ENCODE data around the gene TBC1D5.
"Not testable (repeated sequence)": the region's sequence is repeated elsewhere in the genome, so short reads cannot be mapped to it uniquely, and the experiment has no call there.

TBC1D5 gene

DNA sequence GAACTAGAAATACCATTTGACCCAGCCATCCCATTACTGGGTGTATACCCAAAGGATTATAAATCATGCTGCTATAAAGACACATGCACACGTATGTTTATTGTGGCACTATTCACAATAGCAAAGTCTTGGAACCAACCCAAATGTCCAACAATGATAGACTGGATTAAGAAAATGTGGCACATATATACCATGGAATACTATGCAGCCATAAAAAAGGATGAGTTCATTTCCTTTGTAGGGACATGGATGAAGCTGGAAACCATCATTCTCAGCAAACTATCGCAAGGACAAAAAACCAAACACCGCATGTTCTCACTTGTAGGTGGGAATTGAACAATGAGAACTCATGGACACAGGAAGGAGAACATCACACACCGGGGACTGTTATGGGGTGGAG, 210.0 kb downstream of the TBC1D5 start:
- DNase-seq, result not testable (repeated sequence)

DNA sequence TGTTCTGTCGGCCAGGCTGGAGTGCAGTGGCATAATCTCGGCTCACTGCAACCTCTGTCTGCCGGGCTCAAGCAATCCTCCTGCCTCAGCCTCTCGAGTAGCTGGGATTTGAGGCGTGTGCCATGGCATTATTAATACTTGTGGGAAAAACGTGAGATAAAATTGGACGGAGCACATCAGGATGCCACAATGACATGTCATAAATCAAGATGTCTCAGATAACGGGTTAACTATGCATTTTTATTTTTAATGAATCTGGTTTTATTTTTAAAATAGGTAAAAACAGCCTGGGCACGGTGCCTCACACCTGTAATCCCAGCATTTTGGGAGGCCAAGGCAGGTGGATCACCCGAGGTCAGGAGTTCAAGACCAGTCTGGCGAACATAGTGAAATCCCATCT, 212.8 kb downstream of the TBC1D5 start:
- no peak for DNase-seq

DNA sequence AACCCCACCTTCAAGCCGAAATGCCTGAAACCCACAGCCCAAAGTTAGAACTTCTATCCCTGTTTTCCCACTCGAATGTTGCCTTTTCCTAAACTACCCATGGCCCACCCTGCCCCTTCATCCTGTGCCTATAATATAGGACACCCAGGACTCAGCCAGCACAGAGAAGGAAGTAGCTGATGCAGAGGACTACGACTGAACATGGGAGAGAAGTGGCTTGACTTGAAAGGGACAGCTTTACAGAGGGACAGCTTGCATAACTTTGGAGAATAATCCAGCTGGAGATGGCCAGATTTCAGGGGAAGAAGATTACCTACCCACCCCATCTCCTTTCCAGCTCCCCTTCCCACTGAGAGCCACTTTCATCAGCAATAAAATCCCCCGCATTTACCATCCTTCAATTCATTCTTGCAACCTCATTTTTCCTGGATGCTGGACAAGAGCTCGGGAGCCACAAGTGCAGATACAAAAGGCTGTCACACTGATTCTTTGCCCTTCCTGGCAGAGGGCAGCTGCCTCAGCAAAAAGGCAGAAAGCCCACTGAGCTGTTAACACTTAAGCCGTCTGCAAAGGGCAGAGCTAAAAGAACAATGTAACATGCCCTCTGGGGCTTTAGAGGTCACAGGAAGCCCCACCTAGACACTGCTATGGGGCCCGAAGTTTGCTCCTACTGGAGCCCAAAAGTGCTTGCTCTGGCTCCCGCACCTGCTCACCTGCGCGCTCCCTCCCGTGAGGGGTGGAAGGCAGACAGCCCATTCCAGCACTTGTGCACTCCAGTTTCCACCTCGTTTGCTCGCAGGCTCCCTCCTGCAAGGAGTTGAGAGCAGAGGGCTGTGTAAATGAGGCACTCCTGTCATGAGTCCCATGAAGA, 224.0 kb downstream of the TBC1D5 start:
- peak; percentile 61 for DNase-seq

DNA sequence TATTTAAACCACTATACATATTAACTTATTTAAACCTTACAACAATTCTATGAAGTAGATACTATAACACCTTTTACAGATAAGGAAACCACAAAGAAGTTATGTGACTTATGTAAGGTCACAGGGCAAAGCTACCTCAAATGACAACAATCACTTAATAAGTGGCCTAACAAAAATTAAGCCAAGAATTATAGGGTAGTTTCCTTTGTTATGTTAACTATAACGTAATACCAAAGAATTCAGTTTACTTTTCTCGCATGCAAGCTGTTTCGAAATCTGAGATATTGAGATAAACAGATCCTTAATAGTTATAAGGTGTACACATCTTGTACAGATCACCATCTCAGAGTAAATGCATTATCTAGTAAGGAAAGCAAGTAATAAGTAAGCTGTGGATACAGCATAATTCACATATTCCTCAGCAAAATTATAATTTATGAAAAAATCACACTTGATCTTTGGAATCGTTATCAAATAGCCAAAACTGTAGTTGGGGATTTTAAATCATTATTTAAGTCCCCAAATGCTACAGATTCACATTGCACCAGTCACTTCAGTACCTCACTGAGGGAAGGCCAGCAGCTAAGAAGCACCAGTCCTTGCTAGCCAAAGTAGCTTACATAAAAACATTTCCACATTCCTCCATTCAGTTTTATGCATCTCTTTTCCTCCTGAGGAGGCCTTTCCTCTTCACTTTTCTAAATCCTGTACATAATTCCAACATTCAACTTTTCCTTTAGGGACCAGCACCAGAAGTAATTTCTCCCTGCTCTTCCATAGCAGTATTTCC, 226.8 kb downstream of the TBC1D5 start:
- no peak for DNase-seq

DNA sequence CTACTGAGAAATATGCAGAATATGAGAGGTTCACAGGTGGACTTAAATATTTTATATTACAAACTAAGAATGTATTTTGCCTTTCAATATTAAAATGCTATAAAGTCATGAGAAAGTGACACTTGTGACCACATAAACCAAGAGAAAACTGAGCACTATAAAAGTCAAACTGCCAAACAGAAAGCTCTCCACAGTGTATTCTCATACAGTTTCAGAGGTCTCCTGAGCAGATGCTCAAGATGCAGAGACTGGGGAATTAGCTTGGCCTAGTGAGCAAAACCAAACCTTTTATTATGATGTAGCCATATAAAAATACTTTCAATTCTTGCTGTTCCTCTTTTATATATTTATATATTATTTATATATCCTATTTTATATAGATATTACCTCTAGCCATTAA, 227.8 kb downstream of the TBC1D5 start:
- no peak for DNase-seq

DNA sequence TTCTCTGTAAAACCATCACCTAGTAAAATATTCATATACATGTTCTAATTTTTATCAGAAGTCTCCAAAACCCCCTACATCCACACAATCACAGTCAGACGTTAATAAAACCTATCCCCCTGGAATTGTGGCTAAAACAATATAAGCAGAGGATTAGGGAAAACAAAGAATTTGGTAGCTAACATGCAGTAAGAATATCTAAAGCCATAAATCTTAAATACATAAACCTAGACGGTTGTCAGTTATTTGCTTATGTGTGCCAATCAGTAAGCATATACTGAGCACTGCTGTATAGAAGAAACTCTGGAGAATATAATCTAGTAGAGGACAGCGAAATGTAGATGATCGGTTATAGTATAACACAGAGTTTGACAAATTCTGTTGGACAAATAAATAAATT, 232.2 kb downstream of the TBC1D5 start:
- no peak for DNase-seq

DNA sequence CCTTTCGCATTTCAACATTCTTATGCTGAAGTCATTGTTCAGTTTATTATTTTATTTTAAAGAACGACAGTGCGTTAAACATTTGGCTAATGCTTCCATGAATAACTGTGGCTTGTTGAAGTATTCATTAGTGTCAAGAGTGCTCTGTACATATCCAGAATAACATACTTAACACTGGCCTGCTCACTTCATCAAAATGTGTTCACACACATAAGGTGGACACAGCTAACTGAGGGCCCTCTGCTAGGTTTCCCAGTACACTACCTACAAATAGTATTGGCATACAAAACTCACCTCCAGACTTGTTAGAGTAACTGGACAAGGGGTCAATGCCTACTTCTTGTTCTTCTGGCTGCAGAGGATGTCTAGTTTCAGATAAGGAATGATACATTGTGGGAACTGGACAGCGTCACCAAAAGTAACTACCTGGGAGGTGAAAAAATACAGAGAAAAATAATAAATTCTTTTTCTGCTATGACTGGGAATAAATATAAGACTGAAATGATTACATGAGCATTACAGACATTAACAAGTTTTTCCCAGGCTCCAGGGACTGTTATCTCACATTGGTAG, 234.2 kb downstream of the TBC1D5 start:
- no peak for DNase-seq

DNA sequence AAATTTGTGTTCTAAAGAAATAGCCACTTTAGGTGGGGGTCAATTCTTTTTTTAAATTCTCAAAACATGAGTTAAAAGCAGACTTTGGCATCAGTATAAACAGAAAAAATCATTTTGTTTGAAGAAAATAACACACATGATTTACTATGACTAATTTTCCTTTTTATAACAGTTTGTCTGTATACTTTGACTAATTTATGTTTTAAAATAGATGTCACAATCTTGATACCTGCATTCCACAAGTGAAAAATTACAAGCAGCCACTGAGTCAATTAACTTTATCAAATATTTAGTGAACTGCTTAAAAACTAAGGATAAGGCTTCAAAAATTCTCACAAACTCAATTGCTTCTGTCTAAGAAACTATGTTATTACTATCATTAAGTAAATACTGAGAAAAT, 235.0 kb downstream of the TBC1D5 start:
- DNase-seq, result no peak

DNA sequence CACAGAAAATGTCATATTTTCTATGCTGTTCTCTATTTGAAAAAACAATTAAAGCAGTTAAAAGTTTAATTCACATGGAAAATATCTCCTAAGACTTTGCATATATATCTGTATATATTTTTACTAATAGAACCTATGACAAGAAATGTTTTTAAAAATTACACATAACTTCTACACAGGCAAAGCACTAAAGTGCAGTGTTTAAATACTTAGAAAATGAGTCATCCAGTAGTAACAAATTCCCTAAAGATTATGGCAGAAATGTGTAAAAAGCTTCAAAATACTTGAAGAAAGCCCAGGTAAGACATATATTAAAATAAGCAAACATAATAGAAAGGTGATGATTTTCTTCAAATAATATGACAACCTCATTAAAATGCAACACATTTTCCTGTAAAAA, 236.6 kb downstream of the TBC1D5 start:
- DNase-seq, result no peak

DNA sequence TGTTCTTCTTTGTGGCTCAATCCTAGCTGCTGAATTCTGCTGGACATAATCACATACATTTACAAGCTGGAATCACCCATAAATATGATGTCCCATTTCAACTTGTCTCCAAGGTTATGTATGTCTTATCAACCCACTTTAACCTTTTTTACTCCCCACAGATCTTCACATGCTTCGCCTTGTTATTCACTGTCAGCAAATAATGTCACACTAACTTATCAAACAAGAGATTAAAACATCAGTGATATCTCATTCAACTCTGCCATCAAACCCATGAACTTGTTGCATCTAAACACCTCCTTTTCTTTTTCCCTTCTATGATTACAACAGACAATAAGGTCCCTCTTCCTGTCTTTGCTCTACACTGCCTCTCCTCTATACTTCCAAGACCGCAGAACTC, 240.7 kb downstream of the TBC1D5 start:
- no peak for DNase-seq

DNA sequence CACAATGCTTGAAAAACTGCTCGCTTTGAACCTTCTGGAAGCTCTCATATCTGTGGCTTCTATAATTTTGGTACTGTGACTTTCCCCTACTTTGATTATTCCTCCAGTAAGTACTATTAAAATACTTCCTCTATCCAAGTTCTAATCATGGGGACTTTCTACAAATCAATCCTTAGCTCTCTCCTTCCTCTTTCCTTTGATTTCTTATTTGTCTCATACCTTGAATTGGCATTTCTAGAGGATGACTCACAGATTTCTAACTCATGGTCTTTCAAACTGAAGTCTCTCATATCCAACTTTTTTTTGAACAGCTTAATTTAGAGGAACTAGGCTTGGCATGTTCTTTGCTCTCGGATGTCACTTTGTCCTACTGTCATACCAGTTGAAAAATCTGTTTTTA, 241.8 kb downstream of the TBC1D5 start:
- no peak for DNase-seq

DNA sequence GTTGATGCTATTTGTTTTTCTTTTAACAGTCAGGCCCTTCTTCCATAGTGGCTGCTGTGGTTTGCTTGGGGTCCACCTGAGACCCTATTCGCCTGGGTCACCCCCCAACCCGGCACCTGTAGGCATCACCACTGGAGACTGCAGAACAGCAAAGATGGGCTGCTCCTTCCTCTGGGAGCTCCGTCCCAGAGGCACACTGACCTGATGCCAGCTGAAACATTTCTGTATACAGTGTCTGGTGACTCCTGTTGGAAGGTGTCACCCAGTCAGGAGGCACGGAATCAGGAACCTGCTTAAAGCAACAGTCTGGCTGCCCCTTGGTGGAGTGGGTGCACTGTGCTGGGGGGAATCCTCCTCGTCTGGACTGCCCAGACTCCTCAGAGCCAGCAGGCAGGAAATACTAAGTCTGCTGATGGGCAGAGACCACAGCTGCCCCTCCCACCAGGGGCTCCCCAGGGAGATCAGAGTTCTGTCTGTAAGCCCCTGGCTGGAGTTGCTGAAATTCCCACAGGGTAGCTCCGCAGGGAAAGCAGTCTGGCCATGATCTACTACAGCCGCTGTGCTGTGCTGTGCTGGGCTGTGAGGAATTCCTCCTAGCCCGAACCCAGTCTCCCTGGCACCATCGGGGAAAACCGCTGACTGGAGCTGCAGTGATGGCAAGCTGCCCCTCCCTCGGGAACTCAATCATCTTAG, 248.2 kb downstream of the TBC1D5 start:
- DNase-seq, result peak; percentile 59

DNA sequence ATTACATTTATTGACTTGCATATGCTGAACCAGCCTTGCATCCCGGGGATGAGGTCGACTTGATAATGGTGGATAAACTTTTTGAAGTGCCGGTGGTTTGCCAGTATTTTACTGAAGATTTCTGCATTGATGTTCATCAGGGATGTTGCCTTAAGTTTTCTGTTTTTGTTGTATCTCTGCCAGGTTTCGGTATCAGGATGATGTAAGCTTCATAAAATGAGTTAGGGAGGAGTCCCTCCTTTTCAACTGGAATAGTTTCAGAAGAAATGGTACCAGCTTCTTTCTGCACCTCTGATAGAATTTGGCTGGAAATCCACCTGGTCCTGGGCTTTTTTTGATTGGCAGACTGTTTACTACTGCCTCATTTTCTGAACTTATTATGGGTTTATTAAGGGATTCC, 250.8 kb downstream of the TBC1D5 start:
- no peak for DNase-seq

DNA sequence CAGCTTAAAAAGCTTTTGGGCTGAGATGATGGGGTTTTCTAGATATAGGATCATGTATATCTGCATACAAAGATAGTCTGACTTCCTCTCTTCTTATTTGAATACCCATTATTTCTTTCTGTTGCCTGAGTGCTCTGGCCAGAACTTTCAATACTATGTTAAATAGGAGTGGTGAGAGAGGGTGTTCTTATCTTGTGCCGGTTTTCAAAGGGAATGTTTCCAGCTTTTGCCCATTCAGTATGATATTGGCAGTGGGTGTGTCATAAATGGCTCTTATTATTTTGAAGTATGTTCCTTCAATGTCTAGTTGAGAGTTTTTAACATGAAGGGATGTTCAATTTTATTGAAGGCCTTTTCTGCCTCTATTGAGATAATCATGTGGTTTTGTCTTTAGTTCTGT, 251.2 kb downstream of the TBC1D5 start:
- not testable (repeated sequence) for DNase-seq

DNA sequence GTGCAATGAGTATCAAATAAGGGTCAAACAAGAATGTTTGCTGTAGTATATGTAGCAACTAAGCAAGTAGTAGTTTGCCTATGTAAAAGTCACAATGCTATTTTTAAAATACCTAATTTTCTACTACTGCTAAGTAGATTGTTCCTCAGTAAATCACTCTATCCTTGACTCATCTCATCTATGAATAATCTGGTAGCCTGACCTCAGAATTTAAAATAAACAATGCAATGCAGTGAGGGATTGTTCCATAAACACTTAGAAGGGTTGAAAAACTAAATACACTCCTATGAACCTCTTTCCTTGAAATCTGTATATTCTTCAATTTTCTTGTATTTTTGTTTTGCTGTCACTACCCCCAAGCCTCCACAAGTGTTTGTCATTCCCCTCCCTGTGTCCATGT, 253.3 kb downstream of the TBC1D5 start:
- no peak for DNase-seq

DNA sequence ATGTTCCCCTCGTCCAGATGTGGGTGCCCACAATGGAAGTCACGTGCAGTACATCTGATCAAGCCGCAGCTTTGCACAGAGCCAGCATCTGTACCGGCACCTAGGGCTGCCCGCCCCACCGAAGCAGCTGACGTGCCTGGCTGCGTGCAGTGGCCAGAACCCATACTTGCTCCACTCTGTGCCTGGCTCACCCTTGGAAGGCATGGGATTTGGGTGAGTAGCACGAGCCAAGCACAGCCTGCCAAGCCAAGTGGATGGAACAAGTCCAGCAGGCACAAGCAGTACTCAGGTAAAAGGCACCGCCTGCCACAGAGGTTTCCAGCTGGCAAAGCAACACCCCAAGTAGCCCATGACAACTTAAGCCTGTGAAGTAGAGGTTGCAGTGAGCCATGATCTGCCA, 261.3 kb downstream of the TBC1D5 start:
- DNase-seq, result no peak

DNA sequence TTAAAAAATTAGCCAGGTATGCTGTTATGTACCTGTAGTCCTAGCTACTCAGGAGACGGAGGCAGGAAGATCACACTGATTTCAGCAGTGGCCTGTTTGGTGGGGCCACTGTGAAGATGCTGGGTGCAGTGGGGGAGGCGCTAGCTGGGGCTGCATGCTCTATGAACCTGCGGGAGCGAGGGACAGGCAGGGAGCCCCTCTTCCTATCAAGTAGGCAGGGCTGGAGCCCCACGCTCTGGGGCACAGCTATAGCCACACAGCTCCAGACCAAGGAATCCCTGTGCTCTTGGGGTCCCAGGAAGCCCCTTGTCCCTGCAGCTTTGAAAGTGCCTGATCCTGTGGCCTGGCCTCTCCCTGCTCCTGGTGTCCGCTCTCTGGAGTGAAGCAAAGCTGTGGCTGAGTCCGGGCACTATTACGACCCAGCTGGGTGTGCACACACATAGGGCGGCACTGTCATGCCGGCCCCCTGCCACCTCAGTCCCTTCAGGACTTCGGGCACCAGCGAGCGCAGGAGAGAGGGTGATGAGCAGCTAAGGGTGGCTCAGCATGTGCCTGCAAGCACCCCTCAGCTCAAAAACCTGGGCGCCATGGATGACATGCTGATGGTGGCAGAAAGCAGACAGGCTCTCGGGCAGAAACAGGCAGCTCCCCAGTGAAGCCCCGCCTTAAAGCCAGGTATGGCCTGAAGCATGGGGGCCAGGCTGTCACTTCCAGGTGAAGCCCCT, 262.6 kb downstream of the TBC1D5 start:
- no peak for DNase-seq

DNA sequence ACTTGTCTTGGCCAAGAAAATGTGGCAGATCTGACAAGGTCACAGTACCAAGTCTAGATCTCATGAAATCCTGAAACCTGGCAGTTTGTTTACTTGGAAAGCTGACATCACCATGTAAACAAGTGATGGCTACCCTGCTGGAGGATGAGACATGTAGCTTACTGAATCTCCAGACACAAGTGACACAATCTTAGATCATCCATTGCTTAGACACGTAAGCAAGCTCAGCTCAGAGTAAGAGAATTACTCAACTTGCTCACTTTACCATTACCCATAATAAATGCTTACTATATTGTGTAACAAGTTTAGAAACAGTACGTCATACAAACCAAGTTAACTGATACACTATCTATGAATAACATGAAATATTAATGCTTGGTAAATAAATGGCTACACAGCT, 263.8 kb downstream of the TBC1D5 start:
- no peak for DNase-seq

DNA sequence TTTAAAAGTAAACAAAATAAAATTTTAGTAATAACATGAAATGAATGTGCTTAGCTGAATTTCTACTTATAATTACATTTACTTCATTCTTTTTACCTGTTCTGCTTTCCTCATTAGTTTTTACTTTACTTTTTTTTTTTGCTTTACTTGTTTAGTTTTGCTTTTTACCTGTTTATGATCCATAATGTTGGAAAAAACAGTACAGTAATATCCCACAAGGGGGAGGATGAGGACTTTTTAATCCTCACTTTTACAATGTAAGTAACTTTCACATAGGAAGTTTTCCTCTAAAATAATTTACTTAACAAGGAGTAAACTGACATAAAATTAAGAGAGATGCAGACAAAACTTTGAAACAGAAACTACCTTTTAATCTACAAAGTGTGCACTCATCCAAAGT, 268.7 kb downstream of the TBC1D5 start:
- DNase-seq, result no peak

DNA sequence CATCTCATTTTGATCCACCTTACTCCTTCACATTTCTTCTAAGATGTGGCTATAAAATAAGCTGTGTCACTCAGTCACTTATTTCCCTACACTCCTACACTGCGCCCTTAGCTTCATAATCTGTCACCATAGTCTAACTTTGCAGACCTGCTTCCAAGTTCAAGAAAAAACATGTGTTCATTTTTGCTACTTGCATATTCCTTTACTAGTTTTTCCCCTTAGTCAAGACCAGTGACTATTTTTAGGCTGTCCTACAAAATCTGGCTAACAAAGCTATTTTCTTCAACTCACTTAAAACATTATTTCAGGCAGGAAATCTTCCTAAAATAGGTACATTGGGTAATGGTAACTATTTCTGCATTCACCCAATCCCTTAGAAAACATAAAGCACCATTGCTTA, 272.5 kb downstream of the TBC1D5 start:
- no peak for DNase-seq

DNA sequence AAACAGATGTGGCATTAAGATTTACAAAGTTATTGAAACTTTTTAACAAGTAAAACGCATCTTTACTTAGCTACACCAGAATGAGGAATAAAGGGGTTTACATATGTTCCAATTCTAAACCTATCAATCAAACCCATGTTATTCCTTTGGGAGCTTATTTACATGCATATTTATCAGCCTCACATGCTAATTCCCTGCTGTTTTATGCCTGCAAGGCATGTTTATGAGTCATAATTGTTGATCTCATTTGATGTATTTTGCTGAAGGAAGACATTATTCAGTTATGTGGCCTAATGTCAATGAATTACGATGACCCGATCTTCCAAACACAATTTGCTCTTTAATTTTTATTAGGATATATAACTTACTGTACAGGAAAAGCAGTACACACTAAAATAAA, 272.9 kb downstream of the TBC1D5 start:
- DNase-seq, result no peak

DNA sequence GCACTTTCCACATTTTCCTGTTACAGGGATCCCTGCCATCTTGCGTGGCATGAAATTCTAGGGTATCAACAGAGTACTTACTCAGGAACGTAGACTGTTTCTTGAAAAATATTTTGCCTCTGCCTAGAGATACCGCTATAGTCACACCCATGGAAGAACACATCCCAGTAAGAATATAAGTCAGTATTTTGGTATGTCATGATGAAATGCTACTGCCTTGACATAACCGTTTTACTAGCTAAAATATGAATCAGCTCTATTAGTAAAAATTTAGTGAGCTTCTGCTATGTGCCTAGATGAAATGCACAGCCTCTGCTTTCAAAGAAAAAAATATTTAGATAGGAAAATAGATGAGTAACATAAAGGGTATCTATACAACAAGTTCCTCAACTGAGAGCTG, 276.4 kb downstream of the TBC1D5 start:
- DNase-seq, result no peak

Data from islet precursor cell (in vitro differentiated cells).